Smooth muscle cell (in vitro differentiated cells): Measurements from ENCODE around the gene FZD2. TPM values are rescaled to one million over a fixed set of nuclear protein-coding genes. Genes with fewer than 3 reads are reported as not detected.

Experiments used
- DNase-seq: peaks from one replicate; lab custom pipeline; 2025; ENCODE audit not compliant: unreplicated experiment; lab: John Stamatoyannopoulos, UW
- H2AFZ ChIP-seq: fragments of 200-600 bp; sonication (generic); 2 replicates; pipeline ENCODE4 v1.6.0; 2016; ENCODE audit warnings: antibody characterized with exemption, low read depth, mild to moderate bottlenecking
- H3F3A ChIP-seq: fragments of 200-600 bp; sonication (generic); 2 replicates; pipeline ENCODE4 v1.6.0; 2017; ENCODE audit warnings: antibody characterized with exemption, low read depth
- H3K27ac ChIP-seq: fragments of 200-600 bp; sonication (generic); 2 replicates; pipeline ENCODE4 v1.5.1; 2016; ENCODE audit warnings: low read depth, mild to moderate bottlenecking
- H3K27me3 ChIP-seq: fragments of 200-600 bp; sonication (generic); 2 replicates; pipeline ENCODE4 v1.6.1; 2016; ENCODE audit warnings: low read depth, mild to moderate bottlenecking
- H3K36me3 ChIP-seq: fragments of 200-600 bp; sonication (generic); 2 replicates; pipeline ENCODE4 v1.5.1; 2016; ENCODE audit warnings: low read depth
- H3K4me1 ChIP-seq: fragments of 200-600 bp; sonication (generic); 2 replicates; pipeline ENCODE4 v1.5.1; 2016; ENCODE audit warnings: low read depth
- H3K4me2 ChIP-seq: fragments of 200-600 bp; sonication (generic); 2 replicates; pipeline ENCODE4 v1.6.0; 2016; ENCODE audit warnings: mild to moderate bottlenecking
- H3K4me3 ChIP-seq: fragments of 200-600 bp; sonication (generic); 2 replicates; pipeline ENCODE4 v1.5.1; 2016; ENCODE audit warnings: mild to moderate bottlenecking
- H3K79me2 ChIP-seq: fragments of 200-600 bp; sonication (generic); 2 replicates; pipeline ENCODE4 v1.6.0; 2016; ENCODE audit warnings: low read depth, mild to moderate bottlenecking
- H3K9ac ChIP-seq: fragments of 200-600 bp; sonication (generic); 2 replicates; pipeline ENCODE4 v1.6.0; 2016; ENCODE audit warnings: low read depth
- H3K9me3 ChIP-seq: fragments of 200-600 bp; sonication (generic); replicated peaks from 2 replicates; pipeline ENCODE4 v1.5.1; 2016; ENCODE audit warnings: low read depth
- H4K20me1 ChIP-seq: fragments of 200-600 bp; sonication (generic); 2 replicates; pipeline ENCODE4 v1.6.0; 2016; ENCODE audit warnings: low read depth
- WGBS: methylation state at CpG from one replicate; pipeline ENCODE4 v1.1.7; 2016; ENCODE audit warnings: low lambda C conversion rate; 5-methylcytosine and 5-hydroxymethylcytosine counted together
- polyA plus RNA-seq: library from polyadenylated mRNA; unstranded; fragments of >200 nt; fragmentation: Nextera tagmentation; extraction: Ambion mirVana; gene quantifications from 2 replicates; pipeline ENCODE4 v1.2.1, GENCODE V29; 2016
- total RNA-seq: library from RNA; depleted of rRNA; stranded (reverse); fragments of >200 nt; gene quantifications from 2 replicates; pipeline ENCODE4 v1.2.3, GENCODE V29; 2014
- TF ChIP-seq, protein P1 (sequence below): fragments of 200-600 bp; sonication (generic); IDR thresholded peaks from 2 replicates; pipeline ENCODE4 v1.5.1; 2017; ENCODE audit warnings: borderline replicate concordance, mild to moderate bottlenecking, antibody characterized with exemption; ENCODE audit not compliant: insufficient read depth, poor library complexity, severe bottlenecking

FZD2 gene
- total and polyA plus RNA-seq, 2 experiments from 2014 or later: 19.8 to 33.7 TPM

DNA sequence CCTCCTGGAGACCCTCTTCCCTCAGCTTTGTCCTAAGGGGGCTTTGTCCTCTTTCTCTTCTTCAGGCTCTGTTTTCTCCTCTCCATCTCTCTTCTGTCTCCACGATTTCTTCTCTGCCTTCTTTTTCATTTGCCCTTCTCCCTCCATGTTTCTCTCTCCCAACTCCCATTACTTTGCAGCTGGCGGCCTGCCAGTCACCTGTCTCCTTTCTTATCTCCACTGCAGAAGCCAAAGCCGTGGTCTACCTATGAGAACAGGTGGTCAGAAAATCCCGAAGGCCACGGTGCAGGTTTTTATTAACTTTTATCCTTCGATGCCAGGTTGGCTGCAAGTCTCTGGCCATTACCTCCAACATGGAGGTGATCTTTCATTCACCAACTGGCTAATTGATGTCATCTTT lies 45.1 kb downstream of the FZD2 start:
- H3K9me3 ChIP-seq: no peaks in the 10 kb centered on the region
- no peaks in the 10 kb centered on the region for H4K20me1 ChIP-seq
- H2AFZ ChIP-seq: no peak overlapping the region
- peaks cover 18% of the 10 kb centered on the region for H3K4me1 ChIP-seq
- H3K4me3 ChIP-seq: no peak overlapping the region
- H3F3A ChIP-seq: peaks cover 6% of the 10 kb centered on the region
- WGBS: 89% methylated on average over 6 of the region's 6 CpGs
- TF ChIP-seq, protein P1, sequence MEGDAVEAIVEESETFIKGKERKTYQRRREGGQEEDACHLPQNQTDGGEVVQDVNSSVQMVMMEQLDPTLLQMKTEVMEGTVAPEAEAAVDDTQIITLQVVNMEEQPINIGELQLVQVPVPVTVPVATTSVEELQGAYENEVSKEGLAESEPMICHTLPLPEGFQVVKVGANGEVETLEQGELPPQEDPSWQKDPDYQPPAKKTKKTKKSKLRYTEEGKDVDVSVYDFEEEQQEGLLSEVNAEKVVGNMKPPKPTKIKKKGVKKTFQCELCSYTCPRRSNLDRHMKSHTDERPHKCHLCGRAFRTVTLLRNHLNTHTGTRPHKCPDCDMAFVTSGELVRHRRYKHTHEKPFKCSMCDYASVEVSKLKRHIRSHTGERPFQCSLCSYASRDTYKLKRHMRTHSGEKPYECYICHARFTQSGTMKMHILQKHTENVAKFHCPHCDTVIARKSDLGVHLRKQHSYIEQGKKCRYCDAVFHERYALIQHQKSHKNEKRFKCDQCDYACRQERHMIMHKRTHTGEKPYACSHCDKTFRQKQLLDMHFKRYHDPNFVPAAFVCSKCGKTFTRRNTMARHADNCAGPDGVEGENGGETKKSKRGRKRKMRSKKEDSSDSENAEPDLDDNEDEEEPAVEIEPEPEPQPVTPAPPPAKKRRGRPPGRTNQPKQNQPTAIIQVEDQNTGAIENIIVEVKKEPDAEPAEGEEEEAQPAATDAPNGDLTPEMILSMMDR: no peak
- no peaks in the 10 kb centered on the region for H3K36me3 ChIP-seq
- H3K79me2 ChIP-seq: no peaks in the 10 kb centered on the region
- H3K27ac ChIP-seq: no peak overlapping the region
- DNase-seq: no peak
- H3K4me2 ChIP-seq: no peak overlapping the region
- H3K27me3 ChIP-seq: no peaks in the 10 kb centered on the region
- no peak overlapping the region for H3K9ac ChIP-seq

DNA sequence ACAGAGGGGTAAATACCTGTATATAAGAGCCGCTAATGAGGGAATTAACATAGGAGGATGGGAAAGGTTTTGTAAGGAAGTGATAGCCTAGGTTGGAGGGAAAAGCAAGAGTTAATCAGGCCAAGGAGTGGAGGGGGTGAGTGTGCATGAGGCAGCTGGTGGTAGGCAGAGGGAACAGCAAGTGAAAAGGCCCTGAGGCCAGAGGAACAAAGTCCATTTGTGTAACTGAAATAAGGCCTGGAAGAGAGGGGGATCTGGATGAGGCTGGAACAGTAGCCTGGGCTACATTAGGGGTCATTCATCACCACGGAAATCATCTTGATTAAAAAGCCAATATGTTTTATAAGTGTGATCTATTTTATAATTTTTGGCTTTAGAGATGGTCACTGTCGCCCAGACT lies 45.7 kb downstream of the FZD2 start:
- Histone ChIP-seq H3K9me3 (no peaks in the 10 kb centered on the region), H3K4me2 (no peak overlapping the region), H3K4me1 (peaks cover 18% of the 10 kb centered on the region), H3K79me2 (no peaks in the 10 kb centered on the region), H2AFZ (no peak overlapping the region), H4K20me1 (no peaks in the 10 kb centered on the region), H3K4me3 (no peak overlapping the region), H3K9ac (no peak overlapping the region), H3K36me3 (no peaks in the 10 kb centered on the region), H3K27ac (no peak overlapping the region), H3K27me3 (no peaks in the 10 kb centered on the region), H3F3A (peaks cover 6% of the 10 kb centered on the region)
- no peak for DNase-seq
- WGBS: 79% methylated on average over 3 of the region's 3 CpGs
- TF ChIP-seq, protein P1: no peak

DNA sequence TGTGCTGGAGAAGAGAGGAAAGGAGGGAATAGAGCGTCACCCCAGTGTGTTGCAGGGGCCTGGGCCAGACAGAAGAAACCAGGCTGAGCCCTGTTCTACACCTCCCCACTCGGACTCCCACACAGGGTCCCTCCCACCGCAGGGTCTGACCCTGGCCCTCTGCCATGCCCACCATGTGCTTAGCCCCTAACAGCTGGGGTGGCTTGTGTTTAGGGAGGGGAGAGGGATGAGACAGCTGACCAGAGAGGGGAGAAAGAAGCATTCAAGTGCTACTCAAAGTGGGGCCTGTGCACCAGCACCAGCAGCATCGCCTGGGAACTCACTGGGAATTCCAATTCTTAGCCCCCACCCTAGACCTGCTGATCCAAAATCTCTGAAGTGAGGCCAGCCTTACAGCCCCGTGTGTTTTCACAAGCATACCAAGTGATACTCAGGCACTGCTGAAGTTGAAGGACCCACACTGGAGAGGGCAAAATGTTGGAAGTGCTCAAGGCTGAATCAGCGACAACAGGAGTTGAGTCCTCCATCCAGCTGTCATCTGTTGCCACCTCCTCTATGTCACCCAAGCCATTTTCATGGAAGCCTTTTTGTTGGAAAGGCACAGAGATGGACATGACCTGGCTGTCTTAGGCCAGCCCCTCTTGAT lies 47.0 kb downstream of the FZD2 start:
- TF ChIP-seq, protein P1: no peak
- H4K20me1 ChIP-seq: no peaks in the 10 kb centered on the region
- no peak overlapping the region for H3K9ac ChIP-seq
- H3K27ac ChIP-seq: no peak overlapping the region
- no peaks in the 10 kb centered on the region for H3K9me3 ChIP-seq
- peaks cover 21% of the 10 kb centered on the region for H3K4me1 ChIP-seq
- WGBS: 86% methylated on average over 6 of the region's 6 CpGs
- H3F3A ChIP-seq: no peaks in the 10 kb centered on the region
- H3K27me3 ChIP-seq: no peaks in the 10 kb centered on the region
- DNase-seq: no peak
- H3K4me3 ChIP-seq: no peak overlapping the region
- H3K79me2 ChIP-seq: no peaks in the 10 kb centered on the region
- no peaks in the 10 kb centered on the region for H3K36me3 ChIP-seq
- H2AFZ ChIP-seq: no peak overlapping the region
- H3K4me2 ChIP-seq: no peak overlapping the region

DNA sequence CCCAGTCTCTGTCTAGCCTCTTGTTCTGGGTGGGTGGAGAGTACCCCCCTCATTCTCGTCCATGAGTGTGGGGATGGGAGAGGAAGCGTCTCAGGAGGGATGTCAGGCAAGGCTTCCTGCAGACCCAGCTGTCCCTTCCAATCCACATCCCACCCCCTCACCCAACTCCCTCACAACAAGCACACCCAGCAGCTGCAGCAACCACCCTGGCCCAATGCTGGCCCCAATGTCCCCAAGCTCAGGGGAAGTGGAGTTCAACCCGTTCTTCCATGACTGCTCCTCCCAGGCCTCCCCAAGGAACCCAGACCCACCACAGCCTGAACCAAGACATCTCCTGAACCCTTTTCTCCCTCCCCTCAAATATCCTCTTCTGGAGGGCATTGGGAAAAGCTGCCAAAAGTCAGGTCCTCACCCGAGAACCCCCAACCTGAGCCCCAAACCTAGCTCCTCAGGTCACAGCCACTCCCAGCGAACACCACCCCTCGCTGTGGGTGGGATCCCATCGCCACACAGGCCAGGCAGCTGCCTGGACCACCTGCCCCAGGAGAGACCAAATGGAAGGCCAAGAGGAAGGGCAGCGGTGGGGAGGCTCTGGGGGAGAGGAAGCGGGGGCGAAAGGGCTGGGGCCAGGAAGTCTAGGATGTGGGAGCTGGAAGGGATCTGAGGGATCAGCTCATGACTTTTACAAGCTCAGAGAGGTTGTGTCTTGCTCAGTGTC lies 47.6 kb downstream of the FZD2 start:
- no peaks in the 10 kb centered on the region for H3K9me3 ChIP-seq
- DNase-seq: no peak
- H3K27me3 ChIP-seq: no peaks in the 10 kb centered on the region
- no peaks in the 10 kb centered on the region for H3F3A ChIP-seq
- no peaks in the 10 kb centered on the region for H4K20me1 ChIP-seq
- H3K9ac ChIP-seq: no peak overlapping the region
- peaks cover 14% of the 10 kb centered on the region for H3K4me1 ChIP-seq
- WGBS: 94% methylated on average over 10 of the region's 10 CpGs
- no peak overlapping the region for H3K27ac ChIP-seq
- no peak overlapping the region for H3K4me3 ChIP-seq
- H2AFZ ChIP-seq: no peak overlapping the region
- H3K4me2 ChIP-seq: no peak overlapping the region
- H3K36me3 ChIP-seq: no peaks in the 10 kb centered on the region
- no peaks in the 10 kb centered on the region for H3K79me2 ChIP-seq
- TF ChIP-seq, protein P1: no peak
